HG03060 (cell line): ENCODE data around the gene NCOR2.

Experiments
- ATAC-seq: cut with Tn5 transposase; IDR thresholded peaks from one replicate; pipeline ENCODE4 v1.9.1; 2021; ENCODE audit warnings: low read depth, moderate number of reproducible peaks; ENCODE audit not compliant: unreplicated experiment

The NCOR2 gene

DNA sequence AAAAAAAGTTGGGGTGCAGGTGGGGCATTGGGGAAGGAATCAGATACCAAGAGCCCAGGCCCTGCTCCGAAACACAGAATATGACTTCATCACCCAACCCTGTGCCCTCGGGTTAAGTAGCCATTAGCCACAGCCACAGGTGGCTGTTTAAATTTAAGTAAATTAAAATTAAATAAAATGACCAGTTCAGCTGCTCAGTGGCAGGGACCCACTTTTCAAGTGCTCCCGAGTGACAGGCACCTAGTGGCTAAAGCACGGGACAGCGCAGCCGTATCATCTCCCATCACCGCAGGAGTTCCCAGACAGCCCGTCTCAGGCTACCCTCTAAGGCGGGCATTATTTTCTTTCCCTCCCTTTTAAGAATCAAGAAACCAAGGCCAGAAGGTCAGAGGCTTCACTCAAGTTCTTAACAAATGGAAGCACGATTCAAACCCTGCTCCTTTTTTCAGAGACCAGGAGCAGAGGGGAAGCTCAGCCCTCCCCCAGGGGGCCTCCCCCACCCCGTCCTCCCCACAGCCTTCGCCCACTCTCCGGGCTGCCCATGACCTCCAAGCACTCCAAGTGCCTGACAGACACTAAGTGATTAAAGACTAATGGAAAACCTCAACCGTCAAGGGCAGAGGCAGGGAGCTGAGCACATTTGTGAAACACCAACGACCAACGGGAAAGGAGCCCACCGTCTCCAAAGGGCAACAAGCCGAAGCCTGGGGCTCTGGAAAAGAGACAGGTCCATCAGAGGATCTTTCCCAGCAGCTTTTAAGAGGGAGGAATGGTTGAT lies 5.2 kb downstream of the NCOR2 start:
- ATAC-seq: no peak

GRCh38 chr12:124561231-124561630 lies 6.2 kb downstream of the NCOR2 start:
- ATAC-seq: no peak

DNA sequence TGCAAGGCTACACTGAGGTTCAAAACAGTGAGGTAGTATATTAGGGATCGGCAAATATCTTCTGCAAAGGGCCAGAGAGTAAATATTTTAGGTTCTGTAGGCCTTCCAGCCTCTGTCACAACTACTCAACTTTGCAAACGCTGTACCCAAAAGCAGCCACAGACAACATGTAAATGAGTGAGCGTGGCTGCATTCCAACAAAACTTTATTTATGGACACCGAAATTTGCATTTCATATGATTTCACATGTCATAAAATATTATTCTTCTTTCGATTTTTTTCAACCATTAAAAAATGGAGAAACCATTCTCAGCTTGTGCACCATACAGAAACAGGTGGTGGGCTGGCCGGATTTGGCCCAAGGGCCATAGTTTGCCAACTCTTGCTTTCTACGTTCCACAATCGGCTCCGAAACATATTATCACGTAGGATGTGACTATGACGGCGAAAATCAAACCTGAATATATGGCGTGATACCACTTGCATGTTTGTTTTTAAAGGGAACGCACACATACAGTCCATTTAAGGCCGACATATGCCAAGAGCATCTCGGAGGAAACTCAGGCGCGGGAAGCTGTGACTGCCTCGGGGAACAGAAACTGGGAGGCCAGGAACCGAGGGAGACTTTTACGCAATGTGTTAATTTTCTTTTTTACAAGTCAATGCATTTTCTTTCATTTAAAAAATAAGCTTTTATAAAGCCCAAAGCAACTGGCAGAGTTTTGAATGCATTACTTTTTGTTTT lies 7.1 kb downstream of the NCOR2 start:
- ATAC-seq: no peak

DNA sequence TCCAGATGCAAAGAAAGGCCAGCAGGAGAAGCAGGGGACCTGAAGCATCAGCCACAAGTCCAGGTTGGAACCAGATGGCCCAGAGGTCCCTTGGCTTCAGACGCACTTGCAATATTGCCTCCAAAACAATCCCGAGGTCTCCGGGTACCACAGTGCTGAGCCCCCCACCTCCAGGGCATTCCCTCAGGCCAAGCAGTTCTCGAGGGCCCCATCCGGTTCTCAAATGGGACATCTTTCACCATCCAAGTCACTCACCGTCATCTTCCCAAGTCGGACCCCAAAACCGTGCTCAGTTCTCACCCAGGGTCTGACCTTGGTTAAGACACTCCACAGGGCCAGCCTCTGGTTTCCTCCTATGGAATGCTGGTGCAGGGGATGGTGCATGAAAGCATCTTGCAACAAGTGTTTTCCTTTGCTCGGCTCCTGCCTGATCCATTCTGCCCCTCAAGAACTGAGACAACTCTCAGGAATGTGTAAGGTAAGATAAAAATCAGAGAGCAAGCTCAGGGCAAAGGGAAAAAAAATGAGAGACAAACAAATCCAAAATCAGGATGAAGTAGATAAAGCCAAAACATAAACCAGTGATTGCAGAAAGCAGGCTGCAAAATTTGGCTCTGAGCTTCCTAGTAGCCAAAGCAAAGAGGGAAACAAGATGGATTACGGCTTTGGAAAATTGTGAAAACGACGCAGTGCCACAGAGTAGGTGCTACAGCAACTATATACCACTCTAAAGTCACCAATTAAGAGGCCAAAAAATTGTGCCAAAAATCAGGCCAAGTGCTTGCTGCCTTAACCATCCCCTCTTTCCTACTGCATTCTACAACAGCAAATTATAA lies 8.0 kb downstream of the NCOR2 start:
- no peak for ATAC-seq

DNA sequence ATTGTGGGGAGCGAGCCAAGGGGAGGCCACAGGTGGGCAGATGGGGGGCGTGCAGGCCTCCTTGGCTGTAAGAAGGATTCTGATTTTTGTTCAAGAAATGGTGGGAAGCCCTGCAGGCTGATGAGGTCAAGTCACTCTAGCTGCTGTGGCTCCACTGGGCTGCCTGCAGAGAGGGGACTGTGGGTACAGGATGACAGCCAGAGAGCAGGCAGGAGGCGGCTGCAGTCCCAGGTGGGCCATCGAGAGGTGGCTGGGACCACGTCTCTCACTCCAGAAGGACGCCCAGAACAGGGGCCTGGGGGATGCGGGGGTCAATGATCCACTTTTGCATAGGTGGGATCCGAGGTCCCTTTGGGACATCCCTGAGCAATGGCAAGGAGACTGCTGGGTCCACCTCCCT lies 9.1 kb downstream of the NCOR2 start:
- ATAC-seq: no peak

DNA sequence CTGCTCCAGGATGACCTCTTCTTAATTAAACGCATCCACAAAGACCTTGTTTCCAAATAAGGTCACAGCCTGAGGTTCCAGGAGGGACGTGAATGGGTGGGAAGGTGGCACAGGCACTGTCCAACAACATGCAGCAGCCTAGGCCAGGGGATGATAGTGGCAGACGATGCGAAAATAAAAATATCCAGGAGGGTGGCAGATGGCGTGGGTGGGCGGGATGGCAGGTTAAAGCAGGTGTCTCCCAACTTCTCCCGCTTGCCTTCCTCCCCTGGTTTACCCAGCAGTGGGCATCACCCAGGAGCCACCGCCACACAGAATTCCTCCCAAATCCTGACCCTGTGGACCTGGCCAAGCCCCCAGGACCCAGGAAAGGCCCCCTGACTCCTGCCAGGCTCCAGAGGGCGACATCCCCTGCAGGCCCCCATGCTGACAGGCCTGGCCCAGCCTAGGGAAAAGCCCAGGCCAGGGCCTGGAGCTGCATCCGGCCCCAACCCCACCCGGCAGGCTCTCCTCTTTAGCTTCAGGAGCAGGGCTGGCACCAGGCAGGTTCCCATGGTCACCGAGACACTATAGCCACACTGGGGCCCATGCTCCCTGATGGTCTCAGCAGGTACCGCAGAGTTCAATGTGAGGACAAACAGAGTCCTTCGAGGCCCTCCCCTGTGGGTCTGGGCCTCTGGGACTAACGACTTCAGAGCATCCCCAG lies 9.7 kb downstream of the NCOR2 start:
- no peak for ATAC-seq

DNA sequence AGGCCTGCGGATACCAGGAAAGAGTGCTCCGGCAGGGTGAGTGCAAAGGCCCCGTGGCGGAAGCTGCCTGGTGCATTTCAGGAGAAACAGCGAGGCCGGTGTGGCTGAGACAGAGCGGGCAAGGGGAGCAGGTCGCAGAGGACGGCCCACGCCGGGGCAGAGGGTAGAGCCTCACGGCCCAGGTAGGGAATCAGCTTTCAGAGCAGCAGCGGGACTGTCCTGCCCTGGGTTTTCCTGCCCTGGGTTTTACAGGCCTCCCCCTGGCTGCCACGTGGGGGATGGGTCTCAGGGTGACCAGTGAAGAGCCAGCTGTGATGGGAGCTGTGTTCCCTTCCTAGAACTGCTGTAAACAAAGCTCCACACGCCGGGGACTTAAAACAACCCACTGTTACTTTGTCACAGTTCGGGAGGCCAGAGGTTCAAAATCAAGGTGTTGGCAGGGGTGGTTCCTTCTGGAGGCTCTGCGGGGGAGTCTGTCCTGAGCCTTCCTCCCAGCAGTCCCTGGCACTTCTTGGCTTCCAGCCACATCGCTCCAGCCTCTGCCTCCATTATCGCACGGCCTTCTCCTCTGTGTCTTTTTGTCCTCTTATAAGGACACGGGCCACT lies 10.4 kb downstream of the NCOR2 start:
- no peak for ATAC-seq

DNA sequence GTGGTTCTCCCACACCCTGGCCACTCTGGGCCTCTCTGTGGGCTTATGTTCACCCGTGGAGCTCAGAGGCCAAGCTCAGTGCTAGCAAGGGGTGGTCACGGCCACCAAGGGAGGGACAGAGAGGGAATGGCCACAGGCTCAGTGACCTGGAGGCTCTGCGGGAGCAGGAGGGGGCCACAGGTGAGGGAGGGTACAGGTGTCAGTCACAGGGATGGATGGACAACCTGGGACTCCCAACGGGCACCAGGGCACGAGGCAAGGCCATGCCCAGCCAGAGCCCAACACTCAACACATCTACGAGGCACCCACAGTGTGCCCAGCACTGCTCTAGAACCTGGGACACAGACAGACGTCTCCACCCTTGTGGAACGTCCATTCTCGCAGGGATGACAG lies 11.3 kb downstream of the NCOR2 start:
- ATAC-seq: no peak

DNA sequence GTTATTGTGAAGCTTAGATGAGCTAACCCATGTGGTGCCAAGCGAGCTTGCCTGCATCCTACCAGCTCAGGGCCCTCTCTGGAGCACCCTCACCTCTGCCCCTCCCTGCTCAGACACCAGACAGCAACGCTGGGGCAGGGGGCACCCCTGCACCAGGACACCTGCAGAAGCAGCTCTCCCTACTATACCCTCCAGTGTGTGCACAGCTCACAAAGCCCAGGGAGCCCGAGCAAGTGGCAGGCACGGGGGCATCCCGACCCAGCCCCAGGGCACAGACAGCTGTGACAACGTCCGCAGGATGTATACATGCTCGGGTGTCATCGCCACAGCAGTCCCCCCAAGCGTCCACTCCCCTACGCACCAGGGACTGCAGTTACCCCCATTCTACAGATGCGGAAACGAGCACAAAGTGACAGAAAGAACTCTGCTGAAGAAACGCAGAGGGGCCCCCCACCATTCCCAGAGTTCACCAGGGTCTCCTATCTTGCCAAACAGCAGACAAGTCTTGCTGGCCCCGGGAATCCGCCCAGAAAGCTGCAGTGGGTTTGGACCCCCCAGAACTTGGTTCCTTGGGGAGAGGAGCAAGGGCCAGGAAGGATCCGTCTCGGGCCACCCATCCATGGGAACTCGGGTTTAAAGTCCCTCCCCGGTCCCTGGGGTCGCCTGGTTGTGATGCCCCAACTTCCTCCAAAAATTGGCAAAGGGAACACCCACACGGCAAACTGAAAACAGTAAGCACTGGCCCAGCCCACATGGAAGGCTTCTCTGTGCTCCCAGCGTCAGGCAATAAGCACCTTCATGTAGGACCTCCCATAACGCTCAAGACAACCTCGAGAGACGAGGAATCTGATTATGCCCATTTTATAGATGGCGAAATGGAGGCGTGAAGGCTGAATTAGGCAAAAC lies 12.0 kb downstream of the NCOR2 start:
- no peak for ATAC-seq

- no peak for ATAC-seq
These were observed 12.9 kb downstream of the NCOR2 start for GRCh38 chr12:124554429-124555029.

DNA sequence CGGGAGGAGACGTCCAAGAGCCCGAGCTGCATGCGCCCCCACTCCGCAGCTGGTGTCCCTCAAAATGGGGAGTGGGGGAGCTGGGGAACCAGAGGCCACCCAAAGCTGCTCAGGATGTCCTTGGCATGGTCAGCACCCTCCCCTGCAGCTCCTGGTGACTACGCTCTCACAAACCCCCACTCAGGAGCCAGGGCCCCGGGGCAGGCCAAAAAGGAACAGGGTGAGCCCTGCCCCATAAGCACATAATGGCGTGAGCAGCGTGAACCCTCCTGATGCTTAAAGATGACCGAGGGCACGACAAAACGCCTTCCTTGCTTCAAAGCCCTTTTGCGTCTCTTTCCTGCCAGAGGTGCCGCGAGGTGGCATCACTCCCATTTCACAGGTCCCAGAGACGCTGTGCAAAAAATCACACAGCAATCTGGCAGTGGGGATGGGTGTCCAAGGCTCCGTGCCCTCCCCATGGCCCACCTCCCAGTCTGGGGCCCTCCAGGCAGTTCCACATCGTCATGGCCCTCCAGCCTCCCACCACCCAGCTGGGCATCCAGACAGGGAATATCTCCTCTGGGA lies 13.5 kb downstream of the NCOR2 start:
- no peak for ATAC-seq

DNA sequence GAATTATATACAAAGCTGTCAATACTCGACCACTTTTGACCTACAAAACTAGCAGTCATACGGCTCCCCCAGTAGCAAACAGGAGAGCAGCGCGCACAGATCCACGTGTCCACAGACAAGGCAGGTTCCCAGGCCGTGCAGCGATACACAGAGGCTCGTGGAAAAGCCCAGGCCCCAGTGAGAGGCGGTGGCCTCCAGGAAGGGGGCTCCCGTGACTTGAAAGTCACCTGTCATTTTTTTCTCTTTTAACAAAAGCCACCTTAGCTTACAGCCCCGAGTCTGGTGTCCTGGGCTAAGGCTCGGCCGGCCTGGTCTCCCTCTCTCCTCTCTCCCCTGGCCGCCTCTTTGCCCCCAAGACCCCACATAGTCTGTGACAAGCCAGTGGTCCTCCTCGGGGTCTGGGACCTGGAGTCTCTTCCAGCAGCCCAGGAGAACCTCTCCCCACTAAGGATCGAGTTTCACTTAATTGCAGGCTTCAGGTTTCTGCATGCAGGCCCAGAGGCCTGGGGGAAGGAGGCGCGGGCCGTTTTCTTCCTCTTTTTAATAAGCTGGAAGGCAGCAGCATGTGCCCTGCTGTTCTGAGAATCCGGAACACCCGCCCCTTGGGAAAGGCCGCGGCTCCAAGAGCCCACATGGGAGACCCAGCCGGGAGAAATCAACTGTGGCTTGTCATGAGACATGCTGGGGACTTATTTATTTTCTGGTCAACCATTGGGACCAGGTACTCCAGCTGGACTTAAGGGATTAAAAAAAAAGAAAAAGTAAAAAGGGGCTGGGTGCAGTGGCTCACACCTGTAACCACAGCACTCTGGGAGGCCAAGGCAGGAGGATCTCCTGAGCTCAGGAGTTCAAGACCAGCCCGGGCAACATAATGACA lies 15.9 kb downstream of the NCOR2 start:
- no peak for ATAC-seq

GRCh38 chr12:124550123-124551089 lies 17.0 kb downstream of the NCOR2 start:
- no peak for ATAC-seq

DNA sequence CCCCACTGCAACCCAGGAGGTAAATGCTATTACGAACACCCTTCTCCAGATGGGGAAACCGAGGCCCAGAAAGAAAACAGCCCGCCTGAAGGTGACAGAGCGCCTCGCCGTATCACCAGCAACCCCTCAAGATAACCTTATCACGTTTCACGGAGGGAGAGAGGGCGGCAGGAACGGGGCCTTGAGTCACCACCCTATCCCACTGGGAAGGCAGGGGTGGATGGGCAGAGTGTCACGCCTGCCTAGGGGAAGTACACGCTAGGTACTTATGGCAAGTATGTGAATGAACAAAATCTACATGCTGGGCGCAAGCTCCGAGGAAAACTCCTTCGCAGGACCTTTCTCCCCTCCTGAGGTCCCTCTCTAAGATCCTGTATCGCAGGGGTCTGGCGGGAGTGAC lies 17.8 kb downstream of the NCOR2 start:
- no peak for ATAC-seq

DNA sequence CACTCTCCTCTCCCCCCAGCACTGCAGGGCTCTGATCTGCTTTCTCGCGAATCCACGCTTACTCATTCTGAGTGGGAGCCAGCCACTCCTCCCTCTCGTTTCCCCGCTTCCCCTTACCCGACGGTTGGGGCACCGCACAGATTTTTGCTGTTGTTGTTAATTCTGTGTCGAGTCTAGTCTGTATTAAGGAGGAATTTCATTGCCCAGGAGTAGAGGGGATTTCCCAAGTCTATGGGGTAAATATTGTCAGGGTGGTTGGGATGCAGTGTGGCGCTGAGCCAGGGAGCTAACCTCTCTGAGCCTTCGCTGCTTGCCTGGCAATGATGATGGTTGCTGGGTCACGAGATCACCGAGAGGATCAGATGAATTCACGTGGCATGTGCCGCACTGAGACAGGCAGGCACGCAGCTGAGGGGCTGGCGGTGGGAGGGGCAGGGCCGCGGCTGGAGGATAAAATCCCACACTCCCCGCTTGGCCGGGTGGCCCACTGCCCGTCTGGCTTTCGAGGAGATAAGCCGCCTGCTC lies 18.5 kb downstream of the NCOR2 start:
- ATAC-seq: no peak

DNA sequence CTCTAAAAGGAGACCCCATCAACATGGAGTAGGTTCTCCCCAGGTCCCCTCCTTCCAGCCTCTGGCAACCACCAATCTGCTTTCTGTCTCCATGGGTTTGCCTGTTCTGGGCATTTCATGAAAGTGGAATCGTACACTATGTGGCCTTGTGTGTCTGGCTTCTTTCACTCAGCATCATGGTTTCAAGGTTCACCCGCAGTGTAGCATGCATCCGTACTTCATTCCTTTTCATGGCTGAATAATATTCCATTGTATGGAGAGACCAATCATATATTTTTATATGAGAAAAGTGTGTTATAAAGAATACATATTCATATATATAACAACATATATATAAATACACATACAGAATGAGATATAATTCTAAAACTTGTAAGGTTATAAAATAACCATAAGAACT lies 19.8 kb downstream of the NCOR2 start:
- no peak for ATAC-seq
